Erythroblast (primary cell): ENCODE measurements around the gene TEDC1.

Experiments used
- DNase-seq, 2 experiments: peaks; one replicate each; lab custom pipeline; 2025; lab: John Stamatoyannopoulos, UW
- GATA1 ChIP-seq: IDR thresholded peaks from 2 replicates; pipeline ENCODE4 v1.6.1; 2011; ENCODE audit warnings: low read depth, mild to moderate bottlenecking, control low read depth, low read length, moderate library complexity
- POLR2A ChIP-seq: IDR thresholded peaks from 2 replicates; pipeline ENCODE4 v1.6.1; 2011; ENCODE audit warnings: mild to moderate bottlenecking, low read length

TEDC1 gene

GRCh38 chr14:105528586-105529318, 37.7 kb downstream of the TEDC1 start:
- peak in 1 of 2 experiments; percentile 25 for DNase-seq
- TF ChIP-seq POLR2A (no peak), GATA1 (no peak)

DNA sequence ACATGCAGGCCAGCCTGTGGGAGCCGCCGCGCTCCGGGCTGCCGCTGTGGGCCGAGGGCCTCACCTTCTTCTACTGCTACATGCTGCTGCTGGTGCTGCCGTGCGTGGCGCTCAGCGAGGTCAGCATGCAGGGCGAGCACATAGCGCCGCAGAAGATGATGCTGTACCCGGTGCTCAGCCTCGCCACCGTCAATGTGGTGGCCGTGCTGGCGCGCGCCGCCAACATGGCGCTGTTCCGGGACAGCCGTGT, 38.2 kb downstream of the TEDC1 start:
- DNase-seq, result no peak

DNA sequence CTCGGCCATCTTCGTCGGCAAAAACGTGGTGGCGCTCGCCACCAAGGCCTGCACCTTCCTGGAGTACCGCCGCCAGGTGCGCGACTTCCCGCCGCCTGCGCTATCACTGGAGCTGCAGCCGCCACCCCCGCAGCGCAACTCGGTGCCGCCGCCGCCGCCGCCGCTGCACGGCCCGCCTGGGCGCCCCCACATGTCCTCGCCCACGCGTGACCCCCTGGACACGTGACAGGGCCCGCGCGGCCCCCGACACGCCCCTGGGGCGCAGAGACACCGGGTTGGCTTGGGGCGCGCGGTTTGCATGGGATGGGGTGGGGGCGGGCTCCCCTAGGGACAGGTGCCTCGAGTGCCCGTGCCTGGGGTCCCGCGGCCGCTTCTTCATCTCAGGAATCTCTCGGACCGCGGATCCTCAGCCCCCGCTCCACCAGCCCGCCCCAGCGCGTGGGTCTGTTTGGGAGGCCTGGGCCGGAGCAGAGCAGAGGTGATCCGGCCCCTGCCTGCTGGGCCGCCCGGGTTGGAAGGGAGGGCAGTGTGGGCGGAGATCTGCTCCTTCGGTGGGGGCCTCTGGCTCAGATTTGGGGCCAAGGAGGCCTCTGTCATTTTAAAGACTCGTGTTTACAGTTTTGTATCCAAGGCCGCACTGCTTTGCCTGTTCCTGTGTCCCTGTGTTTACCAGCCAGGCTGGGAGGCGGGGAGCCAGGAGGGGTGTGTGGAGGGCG, 38.7 kb downstream of the TEDC1 start:
- TF ChIP-seq GATA1, result no peak
- no peak for TF ChIP-seq POLR2A
- no peak for DNase-seq

More for the DNA sequence above, 38.2 kb downstream of the TEDC1 start:
- no peak for TF ChIP-seq POLR2A
- no peak for TF ChIP-seq GATA1

GRCh38 chr14:105530285-105531087, 39.4 kb downstream of the TEDC1 start:
- no peak for DNase-seq
- TF ChIP-seq GATA1 (no peak), POLR2A (no peak)

DNA sequence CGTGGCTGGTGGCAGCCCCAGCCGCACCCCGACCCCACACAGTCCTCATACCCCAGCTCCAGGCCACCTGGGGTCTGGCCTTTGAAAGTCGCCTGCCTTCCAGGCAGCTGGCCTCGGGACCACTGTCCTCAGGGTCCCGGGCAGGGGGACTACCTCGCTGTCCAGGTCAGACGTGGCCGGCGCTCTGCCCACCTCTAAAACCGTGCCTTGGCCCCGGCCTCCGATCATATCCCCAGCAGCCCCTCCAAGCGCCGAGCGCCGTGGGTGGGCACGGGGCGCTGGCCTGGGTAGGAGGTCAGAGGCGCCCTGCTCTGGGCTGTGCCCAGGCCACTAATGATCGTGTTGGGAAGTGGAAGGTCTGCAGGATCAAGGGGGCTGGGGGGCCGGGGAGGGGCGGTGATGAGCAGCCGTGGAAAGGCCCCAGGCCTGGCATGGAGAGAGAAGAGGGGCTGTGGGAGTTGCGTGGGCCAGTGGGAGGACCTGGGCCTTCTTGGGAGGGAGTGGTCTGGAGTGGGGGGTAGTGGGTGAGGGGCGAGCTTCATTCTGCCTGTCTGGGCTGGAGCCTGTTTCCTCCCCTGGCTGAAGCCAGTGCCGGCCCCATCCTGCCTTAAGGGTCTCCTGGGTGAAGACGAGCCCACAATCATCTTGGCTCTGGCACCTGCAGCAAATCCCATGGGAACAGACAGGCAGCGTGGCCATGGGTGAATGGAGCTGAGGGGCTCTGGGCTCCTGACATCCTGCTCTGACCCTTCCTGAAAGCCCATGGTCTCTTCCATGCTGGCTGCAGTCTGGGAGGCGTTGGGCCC, 40.2 kb downstream of the TEDC1 start:
- no peak for DNase-seq
- TF ChIP-seq POLR2A (no peak), GATA1 (no peak)

GRCh38 chr14:105531894-105532623, 41.0 kb downstream of the TEDC1 start:
- no peak for DNase-seq
- TF ChIP-seq POLR2A (no peak), GATA1 (no peak)

- no peak for TF ChIP-seq POLR2A
- no peak for TF ChIP-seq GATA1
- peak in 1 of 2 experiments; percentile 12 for DNase-seq
Observed at GRCh38 chr14:105532735-105533141, 41.7 kb downstream of the TEDC1 start.

- TF ChIP-seq GATA1 (no peak), POLR2A (no peak)
- DNase-seq, result no peak
Observed at GRCh38 chr14:105533391-105533790, 42.3 kb downstream of the TEDC1 start.

DNA sequence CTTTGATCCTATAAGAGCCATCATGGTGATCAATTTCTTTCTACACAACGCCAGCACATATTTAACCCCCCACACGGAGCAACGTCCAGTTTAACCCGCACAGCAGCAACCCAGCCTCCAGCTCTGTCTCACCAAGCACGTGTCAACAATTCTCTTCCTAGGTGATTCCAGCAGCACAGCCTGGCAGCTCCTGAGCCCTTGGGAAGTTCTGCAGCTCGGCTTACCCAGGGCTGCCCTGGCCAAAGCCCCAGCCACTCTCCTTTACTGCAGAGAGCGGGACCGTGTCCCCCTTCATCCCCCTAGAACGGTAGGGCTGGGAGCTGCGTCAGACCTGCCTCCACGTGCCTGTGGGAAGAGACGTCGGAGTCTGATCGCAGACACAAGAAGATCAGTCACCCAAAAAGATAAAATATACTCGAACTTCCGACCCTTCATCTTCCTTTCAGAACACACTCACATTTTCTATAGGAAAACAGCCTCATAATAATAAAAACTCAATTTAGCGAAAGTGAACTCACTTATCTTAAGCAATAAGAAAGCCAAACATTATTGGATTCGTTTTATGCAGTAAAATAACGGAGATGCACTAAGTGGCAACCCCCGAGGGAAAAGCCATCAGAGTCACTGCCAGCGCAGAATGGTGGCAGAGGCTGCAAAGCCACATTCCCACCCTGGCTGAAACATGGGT, 42.9 kb downstream of the TEDC1 start:
- no peak for DNase-seq
- no peak for TF ChIP-seq GATA1
- TF ChIP-seq POLR2A, result no peak

GRCh38 chr14:105534586-105534985, 43.5 kb downstream of the TEDC1 start:
- TF ChIP-seq POLR2A (no peak), GATA1 (no peak)
- DNase-seq, result no peak

DNA sequence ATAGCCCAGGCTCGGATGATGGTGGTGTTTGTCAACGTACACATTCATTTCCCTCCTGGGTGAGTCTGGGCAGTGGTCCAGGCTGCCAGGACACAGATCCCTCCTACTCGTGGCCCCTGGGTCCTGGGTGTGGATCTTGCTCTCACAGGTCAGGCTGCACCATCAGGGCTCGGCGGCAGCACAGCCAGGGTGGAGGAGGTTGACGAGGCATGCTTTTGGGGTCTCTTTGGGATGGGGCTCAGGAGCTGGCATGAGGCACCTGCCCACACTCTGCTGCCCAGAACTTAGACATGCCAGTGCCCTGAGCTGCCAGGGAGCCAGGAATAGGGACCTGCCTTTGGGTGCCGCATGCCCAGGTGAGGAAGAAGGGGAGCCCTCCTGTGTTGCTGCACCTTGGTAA, 45.0 kb downstream of the TEDC1 start:
- DNase-seq, result no peak
- TF ChIP-seq POLR2A (no peak), GATA1 (no peak)
